HepG2 (cell line): Measurements from ENCODE around the gene MAST1. TPM values are rescaled to one million over a fixed set of nuclear protein-coding genes. Genes with fewer than 3 reads are reported as not detected.

ENCODE experiments used
- ARNTL ChIP-seq: sonication (generic); formaldehyde crosslinking; IDR thresholded peaks from 2 replicates; pipeline ENCODE4 v1.4.0; 2020; ENCODE audit warnings: mild to moderate bottlenecking, missing genetic modification reagents
- ATRX ChIP-seq: sonication (generic); formaldehyde crosslinking; IDR thresholded peaks from 2 replicates; pipeline ENCODE4 v1.4.0; 2020; ENCODE audit warnings: missing genetic modification reagents, borderline replicate concordance
- GATAD1 ChIP-seq: IDR thresholded peaks from 2 replicates; pipeline ENCODE4 v1.6.1; 2016; ENCODE audit warnings: missing genetic modification reagents, missing compliant biosample characterization
- HOXD1 ChIP-seq: sonication (generic); formaldehyde crosslinking; IDR thresholded peaks from 2 replicates; pipeline ENCODE4 v1.5.0; 2020; ENCODE audit warnings: missing genetic modification reagents
- KDM1A ChIP-seq: IDR thresholded peaks from 2 replicates; pipeline ENCODE4 v1.6.1; 2016; ENCODE audit warnings: missing compliant biosample characterization
- KLF15 ChIP-seq: sonication (generic); formaldehyde crosslinking; IDR thresholded peaks from 2 replicates; pipeline ENCODE4 v1.8.1; 2023; ENCODE audit warnings: borderline replicate concordance, mild to moderate bottlenecking, inconsistent platforms, missing genetic modification reagents, mixed read lengths
- RBAK ChIP-seq: sonication (generic); formaldehyde crosslinking; IDR thresholded peaks from 2 replicates; pipeline ENCODE4 v1.5.1; 2020; ENCODE audit warnings: mild to moderate bottlenecking, missing genetic modification reagents
- RBM39 ChIP-seq: fragments of 200-400 bp; formaldehyde crosslinking; IDR thresholded peaks from one replicate; pipeline ENCODE4 v1.6.1; 2018; ENCODE audit warnings: antibody characterized with exemption, mild to moderate bottlenecking, low read depth, low read length; ENCODE audit not compliant: poor library complexity, severe bottlenecking
- SAFB2 ChIP-seq: sonication (generic); formaldehyde crosslinking; IDR thresholded peaks from 2 replicates; pipeline ENCODE4 v1.5.1; 2020; ENCODE audit warnings: missing genetic modification reagents, low read depth, mild to moderate bottlenecking, borderline replicate concordance
- XRCC5 ChIP-seq: fragments of 200-400 bp; formaldehyde crosslinking; optimal IDR thresholded peaks from 2 replicates; pipeline ENCODE3; 2017; ENCODE audit warnings: mild to moderate bottlenecking, low read length
- ZBTB21 ChIP-seq: sonication (generic); formaldehyde crosslinking; IDR thresholded peaks from 2 replicates; pipeline ENCODE4 v1.4.0; 2020; ENCODE audit warnings: missing genetic modification reagents
- ZFP62 ChIP-seq: sonication (generic); formaldehyde crosslinking; IDR thresholded peaks from 2 replicates; pipeline ENCODE4 v1.4.0; 2020; ENCODE audit warnings: missing genetic modification reagents
- ZNF607 ChIP-seq: sonication (generic); formaldehyde crosslinking; IDR thresholded peaks from 2 replicates; pipeline ENCODE4 v1.5.1; 2020; ENCODE audit warnings: missing genetic modification reagents, mild to moderate bottlenecking, borderline replicate concordance
- ZNF879 ChIP-seq: sonication (generic); formaldehyde crosslinking; IDR thresholded peaks from 2 replicates; pipeline ENCODE4 v1.8.1; 2023; ENCODE audit warnings: missing genetic modification reagents
- polyA plus RNA-seq, 8 experiments: library from polyadenylated mRNA; depleted of rRNA in 3 of 8; stranded (reverse) in 7 of 8; unstranded in 1 of 8; fragments of >200 nt; fragmentation: Illumina TruSeq in 4 of 8; extraction: Trizol in 4 of 8; gene quantifications; 2 replicates each; pipeline versions ENCODE4 v1.2.1 to v1.2.3, GENCODE V29; 2011 to 2016; ENCODE audit warnings: low read depth in 4 of 8, missing spikeins in 1 of 8, mixed read lengths in 1 of 8; ENCODE audit not compliant: insufficient read depth in 1 of 8
- total RNA-seq, 5 experiments: library from RNA; depleted of rRNA; stranded (reverse); fragments of >200 nt; fragmentation: Illumina TruSeq; extraction: Trizol; gene quantifications; 2 replicates each; pipeline ENCODE4 v1.2.3, GENCODE V29; 2016; ENCODE audit warnings: low read depth in 1 of 5
- TF ChIP-seq, protein P1 (sequence below): sonication (generic); formaldehyde crosslinking; IDR thresholded peaks from 2 replicates; pipeline ENCODE4 v1.5.1; 2020; ENCODE audit warnings: mild to moderate bottlenecking, missing genetic modification reagents, moderate library complexity
- TF ChIP-seq, protein P2 (sequence below): sonication (generic); formaldehyde crosslinking; IDR thresholded peaks from 2 replicates; pipeline ENCODE4 v1.4.0; 2020; ENCODE audit warnings: low read depth, mild to moderate bottlenecking, missing genetic modification reagents
- TF ChIP-seq, protein P3 (sequence below): sonication (generic); formaldehyde crosslinking; IDR thresholded peaks from 2 replicates; pipeline ENCODE4 v1.4.0; 2020; ENCODE audit warnings: mild to moderate bottlenecking, missing genetic modification reagents
- TF ChIP-seq, protein P4 (sequence below): IDR thresholded peaks from 2 replicates; pipeline ENCODE4 v1.6.1; 2018; ENCODE audit warnings: missing genetic modification reagents
- TF ChIP-seq, protein P5 (sequence below): sonication (generic); formaldehyde crosslinking; IDR thresholded peaks from 2 replicates; pipeline ENCODE4 v1.4.0; 2020; ENCODE audit warnings: missing genetic modification reagents
- TF ChIP-seq, protein P6 (sequence below): sonication (generic); formaldehyde crosslinking; IDR thresholded peaks from 2 replicates; pipeline ENCODE4 v1.4.0; 2020; ENCODE audit warnings: missing genetic modification reagents, borderline replicate concordance

Gene MAST1
- total and polyA plus RNA-seq, 2 of the 13 experiments (the other 11 are each of a cell fraction or from before 2014, with no cell fraction given): 0.73 to 4.7 TPM

DNA sequence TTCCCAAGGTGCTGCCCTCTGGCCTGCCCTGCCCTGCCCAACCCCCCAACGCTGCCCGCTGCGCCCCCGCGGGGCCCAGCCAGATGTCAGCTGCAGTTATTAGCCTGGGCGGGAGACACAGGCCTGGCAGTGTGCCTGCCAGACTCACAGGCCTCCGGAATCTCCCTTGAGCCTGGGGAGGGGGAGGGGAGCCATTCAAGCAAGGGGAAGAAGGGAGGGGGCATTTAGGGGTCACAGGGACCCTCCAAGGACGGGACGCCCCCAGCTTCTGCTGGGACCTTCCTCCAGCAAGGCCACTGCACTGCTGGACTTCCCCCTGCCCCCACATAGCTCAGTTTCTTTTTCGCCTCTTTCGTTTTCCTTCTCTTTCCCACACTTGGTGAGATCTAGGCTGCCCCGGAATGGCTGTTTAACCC lies 49.6 kb upstream of the MAST1 start (continued):
- TF ChIP-seq RBAK (CRISPR knock-in tag) (no peak), ATRX (no peak), KDM1A (CRISPR knock-in tag) (no peak), XRCC5 (peak; percentile 16), KLF15 (no peak), HOXD1 (CRISPR knock-in tag) (no peak), GATAD1 (CRISPR knock-in tag) (no peak), ARNTL (CRISPR knock-in tag) (no peak), ZBTB21 (CRISPR knock-in tag) (no peak), SAFB2 (CRISPR knock-in tag) (no peak), ZNF607 (no peak), ZFP62 (CRISPR knock-in tag) (no peak), RBM39 (no peak), ZNF879 (CRISPR knock-in tag) (no peak)
- TF ChIP-seq, protein P1, sequence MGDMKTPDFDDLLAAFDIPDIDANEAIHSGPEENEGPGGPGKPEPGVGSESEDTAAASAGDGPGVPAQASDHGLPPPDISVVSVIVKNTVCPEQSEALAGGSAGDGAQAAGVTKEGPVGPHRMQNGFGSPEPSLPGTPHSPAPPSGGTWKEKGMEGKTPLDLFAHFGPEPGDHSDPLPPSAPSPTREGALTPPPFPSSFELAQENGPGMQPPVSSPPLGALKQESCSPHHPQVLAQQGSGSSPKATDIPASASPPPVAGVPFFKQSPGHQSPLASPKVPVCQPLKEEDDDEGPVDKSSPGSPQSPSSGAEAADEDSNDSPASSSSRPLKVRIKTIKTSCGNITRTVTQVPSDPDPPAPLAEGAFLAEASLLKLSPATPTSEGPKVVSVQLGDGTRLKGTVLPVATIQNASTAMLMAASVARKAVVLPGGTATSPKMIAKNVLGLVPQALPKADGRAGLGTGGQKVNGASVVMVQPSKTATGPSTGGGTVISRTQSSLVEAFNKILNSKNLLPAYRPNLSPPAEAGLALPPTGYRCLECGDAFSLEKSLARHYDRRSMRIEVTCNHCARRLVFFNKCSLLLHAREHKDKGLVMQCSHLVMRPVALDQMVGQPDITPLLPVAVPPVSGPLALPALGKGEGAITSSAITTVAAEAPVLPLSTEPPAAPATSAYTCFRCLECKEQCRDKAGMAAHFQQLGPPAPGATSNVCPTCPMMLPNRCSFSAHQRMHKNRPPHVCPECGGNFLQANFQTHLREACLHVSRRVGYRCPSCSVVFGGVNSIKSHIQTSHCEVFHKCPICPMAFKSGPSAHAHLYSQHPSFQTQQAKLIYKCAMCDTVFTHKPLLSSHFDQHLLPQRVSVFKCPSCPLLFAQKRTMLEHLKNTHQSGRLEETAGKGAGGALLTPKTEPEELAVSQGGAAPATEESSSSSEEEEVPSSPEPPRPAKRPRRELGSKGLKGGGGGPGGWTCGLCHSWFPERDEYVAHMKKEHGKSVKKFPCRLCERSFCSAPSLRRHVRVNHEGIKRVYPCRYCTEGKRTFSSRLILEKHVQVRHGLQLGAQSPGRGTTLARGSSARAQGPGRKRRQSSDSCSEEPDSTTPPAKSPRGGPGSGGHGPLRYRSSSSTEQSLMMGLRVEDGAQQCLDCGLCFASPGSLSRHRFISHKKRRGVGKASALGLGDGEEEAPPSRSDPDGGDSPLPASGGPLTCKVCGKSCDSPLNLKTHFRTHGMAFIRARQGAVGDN: peak; percentile 72
- TF ChIP-seq, protein P2, sequence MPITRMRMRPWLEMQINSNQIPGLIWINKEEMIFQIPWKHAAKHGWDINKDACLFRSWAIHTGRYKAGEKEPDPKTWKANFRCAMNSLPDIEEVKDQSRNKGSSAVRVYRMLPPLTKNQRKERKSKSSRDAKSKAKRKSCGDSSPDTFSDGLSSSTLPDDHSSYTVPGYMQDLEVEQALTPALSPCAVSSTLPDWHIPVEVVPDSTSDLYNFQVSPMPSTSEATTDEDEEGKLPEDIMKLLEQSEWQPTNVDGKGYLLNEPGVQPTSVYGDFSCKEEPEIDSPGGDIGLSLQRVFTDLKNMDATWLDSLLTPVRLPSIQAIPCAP: no peak
- TF ChIP-seq, protein P3, sequence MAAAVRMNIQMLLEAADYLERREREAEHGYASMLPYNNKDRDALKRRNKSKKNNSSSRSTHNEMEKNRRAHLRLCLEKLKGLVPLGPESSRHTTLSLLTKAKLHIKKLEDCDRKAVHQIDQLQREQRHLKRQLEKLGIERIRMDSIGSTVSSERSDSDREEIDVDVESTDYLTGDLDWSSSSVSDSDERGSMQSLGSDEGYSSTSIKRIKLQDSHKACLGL (CRISPR knock-in tag): no peak
- TF ChIP-seq, protein P4, sequence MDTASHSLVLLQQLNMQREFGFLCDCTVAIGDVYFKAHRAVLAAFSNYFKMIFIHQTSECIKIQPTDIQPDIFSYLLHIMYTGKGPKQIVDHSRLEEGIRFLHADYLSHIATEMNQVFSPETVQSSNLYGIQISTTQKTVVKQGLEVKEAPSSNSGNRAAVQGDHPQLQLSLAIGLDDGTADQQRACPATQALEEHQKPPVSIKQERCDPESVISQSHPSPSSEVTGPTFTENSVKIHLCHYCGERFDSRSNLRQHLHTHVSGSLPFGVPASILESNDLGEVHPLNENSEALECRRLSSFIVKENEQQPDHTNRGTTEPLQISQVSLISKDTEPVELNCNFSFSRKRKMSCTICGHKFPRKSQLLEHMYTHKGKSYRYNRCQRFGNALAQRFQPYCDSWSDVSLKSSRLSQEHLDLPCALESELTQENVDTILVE (CRISPR knock-in tag): no peak
- TF ChIP-seq, protein P5, sequence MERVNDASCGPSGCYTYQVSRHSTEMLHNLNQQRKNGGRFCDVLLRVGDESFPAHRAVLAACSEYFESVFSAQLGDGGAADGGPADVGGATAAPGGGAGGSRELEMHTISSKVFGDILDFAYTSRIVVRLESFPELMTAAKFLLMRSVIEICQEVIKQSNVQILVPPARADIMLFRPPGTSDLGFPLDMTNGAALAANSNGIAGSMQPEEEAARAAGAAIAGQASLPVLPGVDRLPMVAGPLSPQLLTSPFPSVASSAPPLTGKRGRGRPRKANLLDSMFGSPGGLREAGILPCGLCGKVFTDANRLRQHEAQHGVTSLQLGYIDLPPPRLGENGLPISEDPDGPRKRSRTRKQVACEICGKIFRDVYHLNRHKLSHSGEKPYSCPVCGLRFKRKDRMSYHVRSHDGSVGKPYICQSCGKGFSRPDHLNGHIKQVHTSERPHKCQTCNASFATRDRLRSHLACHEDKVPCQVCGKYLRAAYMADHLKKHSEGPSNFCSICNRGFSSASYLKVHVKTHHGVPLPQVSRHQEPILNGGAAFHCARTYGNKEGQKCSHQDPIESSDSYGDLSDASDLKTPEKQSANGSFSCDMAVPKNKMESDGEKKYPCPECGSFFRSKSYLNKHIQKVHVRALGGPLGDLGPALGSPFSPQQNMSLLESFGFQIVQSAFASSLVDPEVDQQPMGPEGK (CRISPR knock-in tag): peak; percentile 93
- TF ChIP-seq, protein P6, sequence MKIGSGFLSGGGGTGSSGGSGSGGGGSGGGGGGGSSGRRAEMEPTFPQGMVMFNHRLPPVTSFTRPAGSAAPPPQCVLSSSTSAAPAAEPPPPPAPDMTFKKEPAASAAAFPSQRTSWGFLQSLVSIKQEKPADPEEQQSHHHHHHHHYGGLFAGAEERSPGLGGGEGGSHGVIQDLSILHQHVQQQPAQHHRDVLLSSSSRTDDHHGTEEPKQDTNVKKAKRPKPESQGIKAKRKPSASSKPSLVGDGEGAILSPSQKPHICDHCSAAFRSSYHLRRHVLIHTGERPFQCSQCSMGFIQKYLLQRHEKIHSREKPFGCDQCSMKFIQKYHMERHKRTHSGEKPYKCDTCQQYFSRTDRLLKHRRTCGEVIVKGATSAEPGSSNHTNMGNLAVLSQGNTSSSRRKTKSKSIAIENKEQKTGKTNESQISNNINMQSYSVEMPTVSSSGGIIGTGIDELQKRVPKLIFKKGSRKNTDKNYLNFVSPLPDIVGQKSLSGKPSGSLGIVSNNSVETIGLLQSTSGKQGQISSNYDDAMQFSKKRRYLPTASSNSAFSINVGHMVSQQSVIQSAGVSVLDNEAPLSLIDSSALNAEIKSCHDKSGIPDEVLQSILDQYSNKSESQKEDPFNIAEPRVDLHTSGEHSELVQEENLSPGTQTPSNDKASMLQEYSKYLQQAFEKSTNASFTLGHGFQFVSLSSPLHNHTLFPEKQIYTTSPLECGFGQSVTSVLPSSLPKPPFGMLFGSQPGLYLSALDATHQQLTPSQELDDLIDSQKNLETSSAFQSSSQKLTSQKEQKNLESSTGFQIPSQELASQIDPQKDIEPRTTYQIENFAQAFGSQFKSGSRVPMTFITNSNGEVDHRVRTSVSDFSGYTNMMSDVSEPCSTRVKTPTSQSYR (CRISPR knock-in tag): peak; percentile 87
